ENCODE results near the gene SHF.
"Not testable (repeated sequence)": the region's sequence is repeated elsewhere in the genome, so short reads cannot be mapped to it uniquely, and the experiment has no call there.

Gene SHF

GRCh38 chr15:45144775-45145174 lies 43.0 kb downstream of the SHF start:
- DNase-seq: no peak

- DNase-seq: no peak
These were observed 43.8 kb downstream of the SHF start for GRCh38 chr15:45143946-45144345.

GRCh38 chr15:45143056-45143455 lies 44.7 kb downstream of the SHF start:
- no peak for DNase-seq

- no peak for DNase-seq
These were observed 46.4 kb downstream of the SHF start for GRCh38 chr15:45141386-45141785.

- no peak for DNase-seq
These were observed 47.1 kb downstream of the SHF start for GRCh38 chr15:45140557-45141250.

GRCh38 chr15:45139770-45140169 lies 48.0 kb downstream of the SHF start:
- no peak for DNase-seq

GRCh38 chr15:45138814-45139765 lies 48.7 kb downstream of the SHF start:
- DNase-seq: no peak

GRCh38 chr15:45137703-45138102 lies 50.1 kb downstream of the SHF start:
- DNase-seq: no peak

- no peak for DNase-seq
These were observed 51.4 kb downstream of the SHF start for GRCh38 chr15:45136378-45136764.

- DNase-seq: not testable (repeated sequence)
These were observed 51.9 kb downstream of the SHF start for GRCh38 chr15:45135705-45136377.

GRCh38 chr15:45134682-45135604 lies 52.8 kb downstream of the SHF start:
- no peak for DNase-seq

GRCh38 chr15:45134046-45134445 lies 53.7 kb downstream of the SHF start:
- no peak for DNase-seq

GRCh38 chr15:45133561-45133920 lies 54.2 kb downstream of the SHF start:
- no peak for DNase-seq

- no peak for DNase-seq
These were observed 54.8 kb downstream of the SHF start for GRCh38 chr15:45132844-45133560.

- DNase-seq: no peak
These were observed 56.3 kb downstream of the SHF start for GRCh38 chr15:45131510-45131909.

GRCh38 chr15:45130291-45131000 lies 57.3 kb downstream of the SHF start:
- DNase-seq: no peak

GRCh38 chr15:45129651-45130129 lies 58.1 kb downstream of the SHF start, which contains the start of the genes DUOX1 and DUOXA1:
TSS of gene DUOX1 (plus strand) at chr15:45129994. CDS start at chr15:45131967, 1,973 bp downstream.
TSS of gene DUOXA1 (minus strand) at chr15:45129879. CDS start at chr15:45123014, 6,865 bp downstream.
- DNase-seq: peak; percentile 32

GRCh38 chr15:45128971-45129639 lies 58.7 kb downstream of the SHF start:
- no peak for DNase-seq

GRCh38 chr15:45126535-45127158 lies 61.1 kb downstream of the SHF start:
- DNase-seq: no peak

GRCh38 chr15:45123397-45123796 lies 64.4 kb downstream of the SHF start:
- no peak for DNase-seq

Data from stimulated activated CD4-positive, alpha-beta T cell treated with anti-CD3 and anti-CD28 coated beads, Interleukin-12 subunit alpha, Interleukin-12 subunit beta, amount 100 ng/mL, for 4 hours (primary cell).